Activated T-cell treated with anti-CD3 and anti-CD28 coated beads, Interleukin-2, amount 50 U/mL, for 72 hours (primary cell): ENCODE data around the gene UPF1. TPM values are rescaled to one million over a fixed set of nuclear protein-coding genes. Genes with fewer than 3 reads are reported as not detected.

Source experiments
- ATAC-seq, 2 donors: fragments of 150-1000 bp; cut with Tn5 transposase; replicated peaks in 1 of 2; 2 replicates each; pipeline ENCODE4 v1.10.0; 2021; ENCODE audit warnings: moderate library complexity in 2 of 2, mild to moderate bottlenecking in 1 of 2
- DNase-seq, 2 donors: peaks; one replicate each; pipeline ENCODE4 v3.0.0; 2021 to 2022; ENCODE audit warnings: mixed read lengths in 1 of 2
- H3K27ac Mint-ChIP-seq: one replicate; pipeline ENCODE4 v1.8.0; 2022; ENCODE audit warnings: mild to moderate bottlenecking, moderate library complexity, mixed read lengths
- H3K27me3 Mint-ChIP-seq: one replicate; pipeline ENCODE4 v1.8.0; 2022; ENCODE audit warnings: low read depth, mixed read lengths
- H3K36me3 Mint-ChIP-seq, 2 donors: one replicate each; pipeline ENCODE4 v1.8.0; 2022; ENCODE audit warnings: mixed read lengths in 2 of 2, mild to moderate bottlenecking in 1 of 2; ENCODE audit not compliant: insufficient read depth in 2 of 2
- H3K4me1 Mint-ChIP-seq: one replicate; pipeline ENCODE4 v1.8.0; 2022; ENCODE audit warnings: low read depth, mixed read lengths
- H3K4me3 Mint-ChIP-seq, 2 donors: one replicate each; pipeline ENCODE4 v1.8.0; 2022; ENCODE audit warnings: mild to moderate bottlenecking in 2 of 2, mixed read lengths in 2 of 2, moderate library complexity in 2 of 2
- H3K9me3 Mint-ChIP-seq, 2 donors: one replicate each; pipeline ENCODE4 v1.8.0; 2022; ENCODE audit warnings: mixed read lengths in 2 of 2
- total RNA-seq, 2 donors: library from RNA; stranded (reverse); gene quantifications; one replicate each; pipeline ENCODE4 v1.2.3, GENCODE V29; 2022

Gene UPF1
- total RNA-seq, 2 donors from 2014 or later = 69.8 to 82.5 TPM

- DNase-seq (no peak), ATAC-seq (no peak)
- Mint-ChIP-seq H3K4me1 (peaks cover 64% of the 10 kb centered on the region), H3K36me3 (peaks cover 21 to 24% of the 10 kb centered on the region in 2 donors), H3K9me3 (no peaks in the 10 kb centered on the region), H3K27me3 (no peaks in the 10 kb centered on the region), H3K4me3 (peak overlapping the region; percentile 97 to 99), H3K27ac (no peak overlapping the region)
These were observed 2.9 kb downstream of the UPF1 start for GRCh38 chr19:18834644-18834984.

- no peak for DNase-seq
- peaks cover 89% of the 10 kb centered on the region for H3K4me1 Mint-ChIP-seq
- no peaks in the 10 kb centered on the region for H3K27me3 Mint-ChIP-seq
- no peak overlapping the region for H3K4me3 Mint-ChIP-seq
- no peaks in the 10 kb centered on the region for H3K9me3 Mint-ChIP-seq
- peaks cover 15 to 19% of the 10 kb centered on the region in 2 donors for H3K36me3 Mint-ChIP-seq
- no peak for ATAC-seq
- H3K27ac Mint-ChIP-seq = no peak overlapping the region
These were observed 7.9 kb downstream of the UPF1 start for GRCh38 chr19:18839465-18840287.

- no peak for ATAC-seq
- Mint-ChIP-seq H3K4me1 (peaks cover 85% of the 10 kb centered on the region), H3K4me3 (no peak overlapping the region), H3K27me3 (no peaks in the 10 kb centered on the region), H3K27ac (peak overlapping the region; percentile 56), H3K9me3 (no peaks in the 10 kb centered on the region), H3K36me3 (peaks cover 12 to 15% of the 10 kb centered on the region in 2 donors)
- DNase-seq = no peak
These were observed 8.8 kb downstream of the UPF1 start for GRCh38 chr19:18840288-18841267.

GRCh38 chr19:18841400-18841799 lies 9.6 kb downstream of the UPF1 start:
- no peak for ATAC-seq
- H3K9me3 Mint-ChIP-seq = no peaks in the 10 kb centered on the region
- peaks cover 8 to 15% of the 10 kb centered on the region in 2 donors for H3K36me3 Mint-ChIP-seq
- H3K4me3 Mint-ChIP-seq = no peak overlapping the region
- H3K27me3 Mint-ChIP-seq = no peaks in the 10 kb centered on the region
- no peak overlapping the region for H3K27ac Mint-ChIP-seq
- no peak for DNase-seq
- peaks cover 84% of the 10 kb centered on the region for H3K4me1 Mint-ChIP-seq

- ATAC-seq (no peak), DNase-seq (no peak)
- peak overlapping the region; percentile 39 for H3K27ac Mint-ChIP-seq
- peaks cover 88% of the 10 kb centered on the region for H3K4me1 Mint-ChIP-seq
- H3K9me3 Mint-ChIP-seq = no peaks in the 10 kb centered on the region
- H3K36me3 Mint-ChIP-seq = peaks cover 7 to 14% of the 10 kb centered on the region in 2 donors
- no peaks in the 10 kb centered on the region for H3K27me3 Mint-ChIP-seq
- peak overlapping the region; percentile 57 to 58 for H3K4me3 Mint-ChIP-seq
These were observed 10.4 kb downstream of the UPF1 start for GRCh38 chr19:18842166-18842565.

GRCh38 chr19:18843960-18844359 lies 12.2 kb downstream of the UPF1 start:
- Mint-ChIP-seq H3K4me1 (peaks cover 81% of the 10 kb centered on the region), H3K36me3 (peaks cover 2 to 20% of the 10 kb centered on the region in 2 donors), H3K9me3 (no peaks in the 10 kb centered on the region), H3K4me3 (peak overlapping the region; percentile 63), H3K27ac (peak overlapping the region; percentile 15), H3K27me3 (no peaks in the 10 kb centered on the region)
- no peak for ATAC-seq
- DNase-seq = no peak

GRCh38 chr19:18844806-18845329 lies 13.1 kb downstream of the UPF1 start:
- no peaks in the 10 kb centered on the region for H3K27me3 Mint-ChIP-seq
- peaks cover 82% of the 10 kb centered on the region for H3K4me1 Mint-ChIP-seq
- H3K4me3 Mint-ChIP-seq = no peak overlapping the region
- ATAC-seq (no peak), DNase-seq (no peak)
- peaks cover 2 to 24% of the 10 kb centered on the region in 2 donors for H3K36me3 Mint-ChIP-seq
- peak overlapping the region; percentile 56 for H3K27ac Mint-ChIP-seq
- no peaks in the 10 kb centered on the region for H3K9me3 Mint-ChIP-seq

GRCh38 chr19:18845961-18846360 lies 14.2 kb downstream of the UPF1 start:
- ATAC-seq (no peak), DNase-seq (no peak)
- H3K36me3 Mint-ChIP-seq = peaks cover 2 to 26% of the 10 kb centered on the region in 2 donors
- H3K27me3 Mint-ChIP-seq = no peaks in the 10 kb centered on the region
- H3K9me3 Mint-ChIP-seq = no peaks in the 10 kb centered on the region
- no peak overlapping the region for H3K4me3 Mint-ChIP-seq
- no peak overlapping the region for H3K27ac Mint-ChIP-seq
- peaks cover 77% of the 10 kb centered on the region for H3K4me1 Mint-ChIP-seq

GRCh38 chr19:18846862-18847548 lies 15.2 kb downstream of the UPF1 start:
- peak; percentile 64 to 68 for ATAC-seq
- no peak overlapping the region for H3K27ac Mint-ChIP-seq
- peak overlapping the region in 1 of 2 donors; percentile 50 for H3K4me3 Mint-ChIP-seq
- no peaks in the 10 kb centered on the region for H3K27me3 Mint-ChIP-seq
- peaks cover 67% of the 10 kb centered on the region for H3K4me1 Mint-ChIP-seq
- H3K36me3 Mint-ChIP-seq = peaks cover 2 to 25% of the 10 kb centered on the region in 2 donors
- DNase-seq = peak; percentile 73 to 74
- H3K9me3 Mint-ChIP-seq = no peaks in the 10 kb centered on the region

GRCh38 chr19:18847549-18848463 lies 16.0 kb downstream of the UPF1 start:
- ATAC-seq (no peak), DNase-seq (no peak)
- H3K27me3 Mint-ChIP-seq = no peaks in the 10 kb centered on the region
- peaks cover 2 to 26% of the 10 kb centered on the region in 2 donors for H3K36me3 Mint-ChIP-seq
- H3K9me3 Mint-ChIP-seq = no peaks in the 10 kb centered on the region
- peaks cover 61% of the 10 kb centered on the region for H3K4me1 Mint-ChIP-seq
- H3K27ac Mint-ChIP-seq = no peak overlapping the region
- H3K4me3 Mint-ChIP-seq = no peak overlapping the region

- peaks cover 2 to 34% of the 10 kb centered on the region in 2 donors for H3K36me3 Mint-ChIP-seq
- peak in 1 of 2 donors; percentile 35 for DNase-seq
- H3K4me3 Mint-ChIP-seq = peak overlapping the region; percentile 61 to 78
- peak overlapping the region; percentile 86 for H3K27ac Mint-ChIP-seq
- peaks cover 48% of the 10 kb centered on the region for H3K4me1 Mint-ChIP-seq
- no peaks in the 10 kb centered on the region for H3K9me3 Mint-ChIP-seq
- no peaks in the 10 kb centered on the region for H3K27me3 Mint-ChIP-seq
- peak in 1 of 2 donors; percentile 51 for ATAC-seq
These were observed 17.3 kb downstream of the UPF1 start for GRCh38 chr19:18848878-18849661.
